Activated CD8-positive, alpha-beta T cell treated with anti-CD3 and anti-CD28 coated beads for 36 hours (primary cell): Measurements from ENCODE around the gene CCDC12. TPM values are rescaled to one million over a fixed set of nuclear protein-coding genes. Genes with fewer than 3 reads are reported as not detected.
A peak's percentile ranks its signal among the peaks of the same experiment; 100 is the strongest.

Experiments used
- ATAC-seq: fragments of 200-7000 bp; cut with Tn5 transposase; one replicate; pipeline ENCODE4 v1.10.0; 2021; ENCODE audit warnings: mild to moderate bottlenecking, moderate library complexity
- CTCF ChIA-PET: fragments of 350-600 bp; sonication (Branson Sonifier 250); formaldehyde crosslinking; loops from one replicate; lab custom pipeline; 2021; ENCODE audit warnings: antibody characterized with exemption; lab: Charles Lee
- POLR2A ChIA-PET: fragments of 350-600 bp; sonication (Branson Sonifier 250); formaldehyde crosslinking; loops from one replicate; lab custom pipeline; 2021; ENCODE audit warnings: antibody characterized with exemption; lab: Charles Lee
- DNase-seq: peaks from one replicate; pipeline ENCODE4 v3.0.0-alpha.2; 2020
- H3K27ac Mint-ChIP-seq: one replicate; pipeline ENCODE4 v1.8.0; 2021; ENCODE audit warnings: mild to moderate bottlenecking, mixed read lengths
- H3K27me3 Mint-ChIP-seq: one replicate; pipeline ENCODE4 v1.8.0; 2021; ENCODE audit warnings: mixed read lengths
- H3K36me3 Mint-ChIP-seq: one replicate; pipeline ENCODE4 v1.8.0; 2021; ENCODE audit warnings: low read depth, mixed read lengths
- H3K4me1 Mint-ChIP-seq: one replicate; pipeline ENCODE4 v1.8.0; 2021; ENCODE audit warnings: low read depth, mixed read lengths
- H3K4me3 Mint-ChIP-seq: one replicate; pipeline ENCODE4 v1.8.0; 2021; ENCODE audit warnings: mild to moderate bottlenecking, moderate library complexity, mixed read lengths
- H3K9me3 Mint-ChIP-seq: one replicate; pipeline ENCODE4 v1.8.0; 2021; ENCODE audit warnings: mixed read lengths
- CTCF ChIP-seq: fragments of 200-600 bp; IDR thresholded peaks from one replicate; pipeline ENCODE4 v1.8.0; 2022; ENCODE audit warnings: antibody characterized with exemption, mild to moderate bottlenecking
- intact Hi-C: fragments of 100-400 bp; cut with micrococcal nuclease; formaldehyde crosslinking; loops from one replicate; pipeline ENCODE4 v1.10.0; 2022
- total RNA-seq, 2 experiments: library from RNA; stranded (reverse); gene quantifications; one replicate each; pipeline ENCODE4 v1.2.3, GENCODE V29; 2021

CCDC12 gene
- total RNA-seq, 2 experiments from 2014 or later = 51.2 to 51.6 TPM

- ChIA-PET CTCF (no interaction called here), POLR2A (interaction anchor here (1.4 kb wide), 1 partner anchor 9 kb away, joined by 3 read pairs; no protein-coding TSS in a partner anchor)
- Mint-ChIP-seq H3K4me3 (no peak overlapping the region), H3K9me3 (no peaks in the 10 kb centered on the region), H3K36me3 (peaks cover 47% of the 10 kb centered on the region), H3K4me1 (peaks cover 49% of the 10 kb centered on the region), H3K27ac (peak overlapping the region; percentile 44), H3K27me3 (no peaks in the 10 kb centered on the region)
- intact Hi-C loops = no loop called here
- DNase-seq (no peak), ATAC-seq (no peak)
- no peak for TF ChIP-seq CTCF
These were observed 33.9 kb downstream of the CCDC12 start for GRCh38 chr3:46942481-46943236.

DNA sequence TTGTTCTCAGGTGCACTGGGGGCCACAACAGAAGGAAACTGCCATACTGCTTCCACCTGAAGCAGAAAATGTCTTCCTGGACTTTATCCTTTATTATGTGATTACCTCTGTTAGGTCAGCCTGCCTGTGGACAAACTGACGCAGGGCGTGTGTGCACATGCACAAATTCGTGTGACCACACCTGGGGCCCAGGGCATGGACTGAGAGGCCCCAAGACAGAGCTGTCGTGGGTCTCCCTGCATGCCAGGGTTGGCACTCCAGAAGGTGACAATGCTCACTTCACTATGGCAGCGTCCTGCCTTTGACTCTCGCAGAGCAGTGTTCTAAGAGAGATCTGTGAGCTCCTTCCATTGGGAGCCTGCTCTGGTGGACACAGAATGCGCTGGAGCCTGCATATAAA is 34.5 kb downstream of the CCDC12 start:
- H3K36me3 Mint-ChIP-seq = peaks cover 44% of the 10 kb centered on the region
- no peak for TF ChIP-seq CTCF
- no peak for DNase-seq

GRCh38 chr3:46939578-46940445 is 36.7 kb downstream of the CCDC12 start:
- TF ChIP-seq CTCF = no peak
- DNase-seq (no peak), ATAC-seq (no peak)
- no peaks in the 10 kb centered on the region for H3K27me3 Mint-ChIP-seq
- H3K4me3 Mint-ChIP-seq = no peak overlapping the region
- ChIA-PET POLR2A (interaction anchor here (1.5 to 1.9 kb wide), 3 partner anchors 9 to 40 kb away, joined by 4 to 7 read pairs (median 5); partner anchors contain the start of gene NBEAL2), CTCF (interaction anchor here (1.5 kb wide), 1 partner anchor 16 kb away, joined by 4 read pairs; no protein-coding TSS in a partner anchor)
- H3K27ac Mint-ChIP-seq = peak overlapping the region; percentile 75
- intact Hi-C loops = no loop called here
- H3K9me3 Mint-ChIP-seq = no peaks in the 10 kb centered on the region
- H3K4me1 Mint-ChIP-seq = peaks cover 34% of the 10 kb centered on the region
- peaks cover 39% of the 10 kb centered on the region for H3K36me3 Mint-ChIP-seq

More for the DNA sequence above, 34.5 kb downstream of the CCDC12 start:
- Mint-ChIP-seq H3K27me3 (no peaks in the 10 kb centered on the region), H3K4me1 (peaks cover 43% of the 10 kb centered on the region), H3K9me3 (no peaks in the 10 kb centered on the region), H3K27ac (peak overlapping the region; percentile 37), H3K4me3 (no peak overlapping the region)
- intact Hi-C loops = no loop called here
- ATAC-seq = no peak
- CTCF ChIA-PET = no interaction called here
- POLR2A ChIA-PET = interaction anchor here (1.4 to 1.5 kb wide), 2 partner anchors 9 to 12 kb away, joined by 3 read pairs; no protein-coding TSS in a partner anchor

GRCh38 chr3:46938118-46938517 is 38.4 kb downstream of the CCDC12 start:
- peaks cover 41% of the 10 kb centered on the region for H3K36me3 Mint-ChIP-seq
- ATAC-seq (no peak), DNase-seq (no peak)
- H3K27me3 Mint-ChIP-seq = no peaks in the 10 kb centered on the region
- POLR2A ChIA-PET = interaction anchor here (1.2 to 1.7 kb wide), 3 partner anchors 8 to 68 kb away, joined by 3 to 8 read pairs (median 3); no protein-coding TSS in a partner anchor
- TF ChIP-seq CTCF = no peak
- peak overlapping the region; percentile 40 for H3K27ac Mint-ChIP-seq
- H3K9me3 Mint-ChIP-seq = no peaks in the 10 kb centered on the region
- peaks cover 38% of the 10 kb centered on the region for H3K4me1 Mint-ChIP-seq
- CTCF ChIA-PET = interaction anchor here (1.1 kb wide), 1 partner anchor 29 kb away, joined by 4 read pairs; no protein-coding TSS in a partner anchor
- no peak overlapping the region for H3K4me3 Mint-ChIP-seq
- intact Hi-C loops = no loop called here
